ENCODE data around the gene CCDC87.

The CCDC87 gene

DNA sequence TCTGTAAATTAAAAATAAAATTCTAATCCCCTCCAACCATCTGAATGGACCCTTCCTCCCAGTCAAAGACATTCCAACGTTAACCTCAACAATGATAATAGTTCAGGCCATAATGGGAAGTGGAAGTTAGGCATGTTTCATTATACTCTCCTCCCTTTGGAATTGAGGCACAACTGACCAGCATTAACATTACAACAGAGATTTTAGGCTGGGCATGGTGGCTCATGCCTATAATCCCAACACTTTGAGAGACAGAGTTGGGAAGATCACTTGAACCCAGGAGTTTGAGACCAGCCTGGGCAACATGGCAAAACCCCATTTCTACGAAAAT, 22.0 kb downstream of the CCDC87 start:
- DNase-seq: no peak

DNA sequence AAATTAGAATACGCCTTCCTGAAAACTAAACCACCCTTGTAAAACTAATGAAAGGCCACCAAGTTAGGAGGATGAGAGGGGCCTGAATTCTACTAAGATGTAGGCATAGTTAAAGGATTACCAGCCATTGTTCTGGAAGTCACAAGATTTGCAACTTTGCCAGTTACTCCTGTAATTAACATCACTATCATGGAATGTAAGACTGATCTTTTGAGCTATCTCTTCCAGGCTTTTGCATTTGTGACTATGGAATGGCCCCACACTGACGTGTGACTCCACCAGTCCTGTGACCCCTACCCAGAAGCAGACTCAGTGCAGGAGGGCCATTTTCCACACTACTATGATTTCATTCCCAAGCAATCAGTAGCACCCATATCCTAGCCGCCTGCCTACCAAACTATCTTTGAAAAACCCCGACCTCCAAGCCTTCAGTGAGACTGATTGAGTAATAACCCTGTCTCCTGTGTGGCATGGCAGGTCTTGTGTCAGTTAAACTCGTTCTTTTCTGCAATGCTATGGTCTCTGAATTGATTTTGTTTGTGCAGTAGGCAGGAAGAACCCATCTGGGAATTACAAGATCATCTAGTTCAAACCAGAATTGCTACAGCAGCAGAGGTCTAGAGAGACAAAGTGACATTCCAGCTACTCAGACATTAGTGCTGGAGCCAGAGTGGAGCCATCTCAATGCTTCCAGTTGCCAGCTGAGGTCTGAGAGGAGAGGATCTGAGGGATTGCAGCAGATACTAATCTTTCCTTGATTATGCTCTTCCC, 22.6 kb downstream of the CCDC87 start:
- DNase-seq: no peak

DNA sequence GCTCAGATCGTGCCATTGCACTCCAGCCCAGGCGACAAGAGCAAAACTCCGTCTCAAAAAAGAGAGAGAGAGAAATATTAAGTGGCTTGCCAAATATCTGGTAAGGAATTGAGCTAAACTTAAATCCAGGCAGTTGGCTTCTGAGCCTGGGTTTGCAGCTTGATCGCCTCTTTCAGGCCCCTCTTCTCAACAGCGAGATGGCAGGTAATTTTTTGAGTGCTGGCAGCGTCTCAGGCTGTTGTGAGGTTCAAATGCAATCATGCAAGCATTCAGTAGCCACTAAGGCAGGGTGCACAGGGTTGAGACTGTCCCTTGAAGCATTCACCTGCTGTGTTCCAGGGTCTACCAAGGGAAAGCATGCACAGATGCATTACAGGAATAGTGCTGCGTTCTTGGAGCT, 23.8 kb downstream of the CCDC87 start:
- no peak for DNase-seq

DNA sequence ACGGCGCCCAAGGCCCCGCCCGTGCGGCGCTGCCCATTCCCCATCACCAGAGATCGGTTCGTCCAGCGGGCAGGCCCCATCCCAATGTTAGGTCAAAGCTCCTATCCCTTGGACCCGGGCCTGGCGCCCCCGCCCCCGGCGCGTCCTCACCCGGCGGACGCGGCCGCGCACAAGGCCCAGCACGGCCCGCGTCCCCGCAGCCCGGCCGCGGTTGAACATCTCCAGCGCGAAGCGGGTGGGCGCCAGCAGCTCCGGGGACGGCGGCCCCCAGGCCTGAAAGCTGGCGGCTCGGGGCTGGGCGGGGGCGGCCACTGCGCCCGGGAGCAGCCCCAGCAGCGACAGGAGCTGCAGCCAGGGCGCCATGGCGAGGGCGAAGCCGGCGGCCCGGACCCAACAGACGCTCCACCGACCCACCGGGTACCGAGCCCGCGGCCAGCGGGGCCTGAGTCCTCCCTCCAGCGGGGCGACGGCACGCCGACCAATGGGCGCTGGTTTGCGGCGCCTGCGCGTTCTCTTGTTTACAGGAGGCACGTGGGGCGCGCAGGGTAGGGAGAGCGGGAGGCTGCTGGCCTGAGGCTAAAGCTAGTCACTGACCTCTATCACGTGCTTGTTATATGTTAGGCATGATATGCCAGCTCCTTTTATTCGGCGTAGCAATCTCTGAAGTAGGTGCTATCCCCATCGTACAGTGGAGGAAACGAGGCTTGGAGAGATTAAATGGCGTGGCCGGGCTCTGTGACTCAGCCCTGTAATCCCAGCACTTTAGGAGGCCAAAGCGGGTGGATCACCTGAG, 24.5 kb downstream of the CCDC87 start, which contains the start of gene CTSF:
CTSF (minus strand) TSS at position 483 of the 793 bp plus-strand sequence; CDS start at position 363, 120 bp downstream.
- peak; percentile 34 for DNase-seq

DNA sequence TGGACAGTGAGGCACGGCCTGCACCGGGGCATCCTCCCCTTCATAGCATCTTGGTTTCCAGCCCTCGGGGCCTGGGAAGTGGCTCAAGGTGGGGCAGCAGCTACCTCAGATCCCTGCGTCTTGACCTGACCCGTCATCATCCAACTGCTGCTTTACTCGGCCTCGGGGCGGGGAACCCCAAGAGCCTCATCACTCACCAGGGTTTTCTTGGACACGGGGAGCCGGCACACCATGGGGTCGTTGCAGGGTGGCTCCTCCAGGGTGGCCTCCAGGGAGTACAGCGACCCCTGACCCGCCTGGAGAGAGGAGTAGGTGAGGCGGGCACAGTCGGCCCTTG, 25.1 kb downstream of the CCDC87 start:
- no peak for DNase-seq

DNA sequence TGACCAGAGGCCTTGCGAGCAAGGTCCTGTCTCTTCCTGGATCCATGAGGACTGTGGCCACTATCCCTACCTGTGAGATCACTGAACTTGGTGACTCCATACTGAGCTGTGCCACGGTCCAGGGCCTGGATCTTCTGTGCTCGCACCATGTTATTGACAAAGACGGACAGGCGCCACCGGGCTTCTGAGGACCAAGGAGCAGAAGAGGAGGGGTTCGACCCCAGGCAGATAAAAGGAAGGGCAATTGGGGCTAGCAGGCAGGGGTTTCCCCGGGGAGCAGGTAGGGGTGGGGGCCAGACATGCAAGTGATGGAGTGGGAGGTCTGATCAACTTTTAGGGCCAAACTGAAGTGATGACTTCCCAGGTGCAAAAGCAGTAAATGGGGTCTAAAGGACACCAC, 26.6 kb downstream of the CCDC87 start:
- no peak for DNase-seq

DNA sequence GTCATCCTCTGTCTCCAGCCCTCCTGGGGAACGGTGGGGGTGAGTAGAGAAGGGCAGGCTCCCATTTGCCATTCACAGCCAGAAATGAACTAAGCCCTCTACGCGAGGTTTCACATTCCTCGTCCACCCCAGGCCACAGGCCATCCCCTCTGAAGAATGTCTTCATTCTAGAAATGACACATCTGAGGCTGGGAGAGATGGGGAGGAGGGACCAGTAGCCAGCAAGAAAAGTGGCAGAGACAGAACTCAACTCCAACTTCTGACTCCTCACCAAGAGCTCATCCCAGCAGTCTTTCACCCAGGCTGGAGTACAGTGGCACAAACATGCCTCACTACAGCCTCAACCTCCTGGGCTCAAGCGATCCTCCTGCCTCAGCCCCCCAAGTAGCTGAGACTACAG, 27.9 kb downstream of the CCDC87 start:
- no peak for DNase-seq

DNA sequence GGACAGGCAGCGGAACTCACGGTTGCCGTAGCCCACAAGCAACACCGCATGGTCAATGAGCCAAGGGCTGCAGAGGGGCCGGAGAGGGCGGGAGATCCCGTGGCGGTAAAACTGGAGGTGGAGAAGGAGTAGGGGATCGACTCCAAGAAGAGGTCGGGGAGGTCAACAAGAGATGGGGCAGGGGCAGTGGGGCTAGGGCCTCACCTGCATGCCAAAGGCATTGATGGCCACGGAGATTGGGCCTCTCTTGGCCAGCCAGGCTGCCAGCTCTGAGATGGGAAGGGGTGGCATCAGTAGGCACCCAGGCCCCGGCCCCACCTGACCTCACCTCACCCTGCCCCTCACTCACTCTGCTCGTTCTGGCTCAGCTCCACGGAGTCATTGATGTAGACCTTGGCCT, 28.3 kb downstream of the CCDC87 start:
- no peak for DNase-seq

DNA sequence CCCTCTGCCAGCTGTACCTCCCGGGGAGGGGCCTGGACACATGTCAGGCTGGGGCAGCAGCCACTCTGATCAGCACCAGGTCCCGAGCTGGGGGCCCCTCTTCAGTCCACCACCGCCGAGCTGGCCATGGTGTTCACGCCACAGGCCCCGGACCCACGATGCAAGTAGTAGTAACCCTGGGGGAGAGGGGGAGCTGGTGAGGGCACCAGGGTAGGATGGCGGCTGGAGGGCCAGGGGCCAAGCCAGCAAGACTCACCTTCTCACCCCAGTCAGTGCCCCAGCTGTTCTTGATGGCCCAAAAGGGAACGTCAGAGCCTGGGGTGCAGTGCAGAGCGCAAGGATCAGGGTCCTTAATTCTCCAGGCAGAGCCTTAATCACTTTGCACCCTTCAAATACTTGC, 29.0 kb downstream of the CCDC87 start:
- no peak for DNase-seq

DNA sequence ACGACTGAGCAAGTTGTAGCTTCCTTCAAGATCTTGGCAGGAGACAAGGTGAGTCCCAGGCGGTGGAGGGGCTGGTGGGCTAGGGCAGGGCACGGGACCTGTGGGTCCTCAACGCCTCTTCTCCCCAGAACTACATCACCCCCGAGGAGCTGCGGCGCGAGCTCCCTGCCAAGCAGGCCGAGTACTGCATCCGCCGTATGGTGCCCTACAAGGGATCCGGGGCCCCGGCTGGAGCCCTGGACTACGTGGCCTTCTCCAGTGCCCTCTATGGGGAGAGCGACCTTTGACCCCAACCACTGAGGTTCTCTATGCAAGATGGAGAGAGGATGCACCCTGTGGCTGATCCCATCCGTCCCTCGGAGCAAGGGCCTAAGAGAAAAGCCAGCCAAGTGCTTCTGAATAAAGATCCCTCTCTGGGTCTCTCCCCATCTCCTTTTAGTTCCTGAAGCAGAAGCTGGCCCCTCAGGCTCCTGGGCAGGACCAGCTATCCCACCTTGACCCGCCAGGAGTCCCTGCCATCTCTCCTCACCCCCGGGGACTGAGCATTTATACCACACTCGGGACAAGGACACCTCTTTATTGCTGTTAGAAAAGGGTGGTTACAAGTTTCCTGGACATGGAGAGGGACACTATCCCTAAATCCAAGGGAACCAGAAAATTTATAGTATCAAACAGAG, 29.8 kb downstream of the CCDC87 start:
- no peak for DNase-seq

DNA sequence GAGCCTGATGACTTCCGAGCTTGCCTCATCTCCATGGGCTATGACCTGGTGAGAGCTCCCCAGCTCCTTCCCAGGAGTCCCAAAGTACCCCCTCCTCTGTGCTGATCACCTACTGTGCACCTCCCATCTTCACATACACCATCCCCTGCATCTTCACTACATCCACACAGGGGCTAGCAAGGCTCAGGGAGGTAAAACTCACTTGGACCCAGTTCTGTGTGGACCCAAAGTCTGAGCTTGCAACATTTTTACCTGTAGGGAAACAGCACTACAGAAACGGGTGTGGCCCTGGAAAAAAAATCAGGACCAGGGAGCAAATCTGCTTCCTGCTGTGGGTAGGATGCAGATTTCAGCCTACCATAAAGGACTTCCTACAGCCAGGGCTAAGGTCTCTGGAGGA, 30.6 kb downstream of the CCDC87 start:
- DNase-seq: no peak

DNA sequence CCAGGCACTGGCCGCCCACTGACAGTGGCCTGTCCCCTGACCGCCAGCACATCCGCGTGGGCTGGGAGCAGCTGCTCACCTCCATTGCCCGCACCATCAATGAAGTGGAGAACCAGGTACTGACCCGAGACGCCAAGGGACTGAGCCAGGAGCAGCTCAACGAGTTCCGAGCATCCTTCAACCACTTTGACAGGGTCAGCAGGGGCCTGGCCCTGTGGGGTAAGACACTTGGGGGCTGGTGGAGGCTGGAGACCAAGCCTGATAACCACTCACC, 31.0 kb downstream of the CCDC87 start:
- no peak for DNase-seq

DNA sequence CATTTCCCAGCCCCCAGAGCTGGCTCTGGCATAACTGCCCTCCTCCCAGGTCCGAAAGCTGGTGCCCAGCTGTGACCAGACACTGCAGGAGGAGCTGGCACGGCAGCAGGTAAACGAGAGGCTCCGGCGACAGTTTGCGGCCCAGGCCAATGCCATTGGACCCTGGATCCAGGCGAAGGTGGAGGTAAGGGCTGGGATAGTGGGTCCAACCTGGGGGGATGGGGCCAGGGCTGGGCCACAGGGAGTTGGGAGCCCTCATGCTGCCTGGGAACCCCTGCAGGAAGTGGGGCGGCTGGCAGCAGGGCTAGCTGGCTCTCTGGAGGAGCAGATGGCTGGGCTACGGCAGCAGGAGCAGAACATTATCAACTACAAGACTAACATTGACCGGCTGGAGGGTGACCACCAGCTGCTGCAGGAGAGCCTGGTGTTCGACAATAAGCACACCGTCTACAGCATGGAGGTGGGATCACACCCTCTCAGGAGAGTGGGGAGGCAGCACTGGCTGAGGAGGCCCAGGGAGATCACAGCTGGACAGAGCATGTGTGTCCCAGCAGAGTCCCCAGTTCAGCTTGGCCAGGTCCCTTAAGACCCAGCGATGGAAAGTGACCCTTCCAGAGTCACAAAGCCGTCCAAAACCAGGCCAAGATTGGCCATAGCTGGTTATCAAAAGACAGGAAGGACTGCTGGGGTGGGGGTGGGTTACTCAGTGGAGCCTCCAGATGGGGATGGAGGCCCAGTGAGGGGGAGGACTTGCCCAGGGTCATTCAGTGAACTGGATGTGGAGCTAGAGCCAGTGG, 31.5 kb downstream of the CCDC87 start:
- DNase-seq: no peak

DNA sequence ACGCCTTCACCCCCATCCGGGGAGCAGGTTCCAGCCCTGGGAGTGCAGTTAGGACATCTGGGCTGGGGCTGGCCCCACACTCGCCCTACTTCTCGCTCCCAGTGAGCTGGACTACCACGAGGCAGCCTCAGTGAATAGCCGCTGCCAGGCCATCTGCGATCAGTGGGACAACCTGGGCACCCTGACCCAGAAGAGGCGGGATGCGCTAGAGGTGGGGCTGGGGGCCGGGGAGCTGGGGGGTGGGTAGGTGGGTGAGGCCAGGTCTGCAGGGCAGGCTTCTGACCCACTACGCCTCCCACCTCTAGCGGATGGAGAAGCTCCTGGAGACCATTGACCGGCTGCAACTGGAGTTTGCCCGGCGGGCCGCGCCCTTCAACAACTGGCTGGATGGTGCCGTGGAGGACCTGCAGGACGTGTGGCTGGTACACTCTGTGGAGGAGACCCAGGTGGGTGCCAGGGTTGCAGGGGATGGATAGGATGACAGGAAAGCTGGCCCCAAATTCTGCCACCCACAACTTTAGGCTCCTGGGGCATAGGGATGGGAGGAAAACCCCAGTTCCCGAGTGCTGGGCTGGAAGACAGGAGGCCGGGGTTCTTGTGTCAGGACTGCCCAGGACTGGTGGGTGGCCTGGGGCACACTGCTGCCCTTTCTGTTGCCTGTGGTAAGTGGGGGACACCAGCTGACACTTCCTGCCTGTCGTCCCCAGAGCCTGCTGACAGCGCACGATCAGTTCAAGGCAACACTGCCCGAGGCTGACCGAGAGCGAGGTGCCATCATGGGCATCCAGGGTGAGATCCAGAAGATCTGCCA, 32.8 kb downstream of the CCDC87 start:
- no peak for DNase-seq

DNA sequence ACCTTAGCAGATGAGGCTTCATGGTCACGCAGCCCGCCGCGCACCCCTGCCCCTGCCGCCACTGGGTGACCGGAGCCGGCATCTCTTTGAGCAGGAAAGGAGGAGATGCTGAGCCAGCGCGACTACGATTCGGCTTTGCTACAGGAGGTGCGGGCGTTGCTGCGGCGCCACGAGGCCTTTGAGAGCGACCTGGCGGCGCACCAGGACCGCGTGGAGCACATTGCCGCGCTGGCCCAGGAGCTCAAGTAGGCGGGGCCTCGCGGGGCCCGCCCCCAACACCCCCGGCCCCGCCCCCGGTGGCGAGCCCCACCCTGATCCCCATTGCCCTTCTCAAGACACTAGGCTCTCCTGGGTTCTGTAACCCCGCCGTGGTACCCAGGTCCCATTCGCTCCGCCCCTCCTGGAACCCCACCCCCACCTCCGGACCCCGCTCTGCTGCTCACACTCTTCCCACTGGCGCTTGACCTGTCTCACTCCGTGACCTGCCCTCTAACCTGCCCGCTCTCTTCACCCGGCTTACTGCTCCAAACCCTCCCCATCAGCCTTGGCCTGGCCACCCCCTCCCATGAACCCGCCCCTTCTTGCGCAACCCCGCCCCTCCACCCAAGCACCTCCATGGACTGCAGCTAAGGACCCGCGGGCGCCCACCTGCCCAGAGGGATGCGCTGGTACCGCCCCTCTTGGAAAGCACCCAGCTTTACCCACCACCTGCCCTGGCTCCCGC, 33.6 kb downstream of the CCDC87 start:
- DNase-seq: no peak

DNA sequence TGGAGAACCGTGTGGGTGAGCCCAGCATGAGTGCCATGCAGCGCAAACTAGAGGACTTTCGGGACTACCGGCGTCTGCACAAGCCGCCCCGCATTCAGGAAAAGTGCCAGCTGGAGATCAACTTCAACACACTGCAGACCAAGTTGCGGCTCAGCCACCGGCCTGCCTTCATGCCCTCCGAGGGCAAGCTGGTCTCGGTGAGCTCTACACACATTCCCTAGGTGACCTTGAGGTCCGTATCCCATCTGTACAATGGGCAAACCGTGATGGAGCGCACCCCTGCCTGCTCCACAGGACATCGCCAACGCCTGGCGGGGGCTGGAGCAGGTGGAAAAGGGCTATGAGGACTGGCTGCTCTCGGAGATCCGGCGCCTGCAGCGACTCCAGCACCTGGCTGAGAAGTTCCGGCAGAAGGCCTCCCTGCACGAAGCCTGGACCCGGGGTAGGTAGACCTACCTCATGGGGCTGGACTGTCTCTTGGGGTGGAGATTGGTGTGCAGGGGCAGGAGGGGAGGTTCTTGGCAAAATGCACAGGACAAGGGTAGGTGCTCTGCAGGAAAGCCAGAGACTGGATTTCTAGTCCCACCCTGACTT, 35.0 kb downstream of the CCDC87 start:
- DNase-seq: no peak

DNA sequence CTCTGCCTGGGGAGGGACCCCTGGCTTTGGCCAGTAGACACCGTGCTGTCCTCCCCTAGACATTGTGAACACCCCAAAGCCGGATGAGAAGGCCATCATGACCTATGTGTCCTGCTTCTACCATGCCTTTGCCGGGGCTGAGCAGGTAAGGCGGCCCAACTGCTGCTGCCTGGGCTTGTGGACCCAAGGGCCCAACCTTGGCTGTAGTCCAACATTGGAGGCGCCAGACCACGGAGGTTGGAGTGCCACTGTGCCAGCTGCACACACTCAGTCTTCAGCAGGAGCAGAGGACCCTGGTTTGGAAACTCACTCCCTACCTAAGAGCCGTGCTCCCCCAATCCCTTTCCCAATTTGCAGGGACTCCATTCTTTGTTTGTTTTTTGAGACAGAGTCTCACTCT, 36.8 kb downstream of the CCDC87 start:
- DNase-seq: no peak

DNA sequence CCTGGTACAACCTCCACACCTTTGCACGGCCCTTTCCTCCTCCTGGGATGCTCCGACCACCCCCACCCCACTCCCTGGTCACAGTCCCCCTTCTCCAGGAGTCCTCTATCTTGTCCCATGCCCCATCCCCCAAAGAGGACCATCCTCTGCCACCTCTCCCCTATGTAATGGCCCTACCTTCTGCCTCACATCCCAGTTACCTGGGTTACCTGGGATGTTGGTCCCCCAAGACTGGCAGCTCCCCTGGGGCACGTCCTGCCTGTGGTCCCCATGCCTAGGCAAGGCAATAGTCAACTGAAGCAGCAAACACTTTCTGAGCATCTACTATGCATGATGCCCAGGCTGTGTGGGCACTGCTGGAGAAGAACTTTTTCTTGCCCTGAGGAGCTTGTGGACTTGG, 37.4 kb downstream of the CCDC87 start:
- DNase-seq: no peak

DNA sequence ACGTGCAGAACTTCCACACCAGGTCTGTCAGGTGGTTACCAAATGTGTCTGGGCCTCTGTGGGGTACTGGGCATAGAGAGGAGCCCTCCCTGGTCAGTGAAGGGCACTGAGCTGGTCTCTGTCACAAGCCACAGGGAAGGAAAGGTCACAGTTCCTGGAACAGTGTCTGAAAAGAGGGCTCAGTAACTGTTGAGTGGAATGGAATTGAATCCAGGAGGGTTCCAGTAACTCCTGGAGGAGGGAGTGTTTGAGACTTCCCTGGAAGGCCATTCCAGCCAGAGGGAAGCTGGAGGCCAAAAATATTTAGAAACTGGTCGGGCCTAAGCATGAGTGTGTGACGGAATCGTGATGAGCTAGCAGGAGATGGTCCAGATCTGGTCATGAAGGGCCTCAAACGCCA, 38.3 kb downstream of the CCDC87 start:
- no peak for DNase-seq

DNA sequence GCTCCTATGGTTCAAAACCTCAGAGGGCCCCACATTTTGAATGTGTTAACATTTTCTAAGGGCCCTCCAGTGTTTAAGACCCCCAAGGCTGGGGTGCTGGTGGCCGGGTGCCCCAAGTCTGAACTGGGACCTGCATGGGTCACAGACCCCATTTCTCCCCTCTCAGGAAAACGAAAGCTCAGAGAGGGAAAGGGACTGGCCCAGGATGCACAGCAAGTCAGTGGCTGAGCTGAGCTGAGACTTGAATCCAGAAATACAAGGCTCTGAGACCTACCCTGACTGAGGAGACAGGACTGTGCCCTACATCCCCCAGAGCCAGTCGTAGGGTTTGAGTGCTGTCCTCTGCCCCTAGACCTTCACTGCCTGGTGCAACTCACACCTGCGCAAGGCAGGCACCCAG, 42.0 kb downstream of the CCDC87 start:
- no peak for DNase-seq

DNA sequence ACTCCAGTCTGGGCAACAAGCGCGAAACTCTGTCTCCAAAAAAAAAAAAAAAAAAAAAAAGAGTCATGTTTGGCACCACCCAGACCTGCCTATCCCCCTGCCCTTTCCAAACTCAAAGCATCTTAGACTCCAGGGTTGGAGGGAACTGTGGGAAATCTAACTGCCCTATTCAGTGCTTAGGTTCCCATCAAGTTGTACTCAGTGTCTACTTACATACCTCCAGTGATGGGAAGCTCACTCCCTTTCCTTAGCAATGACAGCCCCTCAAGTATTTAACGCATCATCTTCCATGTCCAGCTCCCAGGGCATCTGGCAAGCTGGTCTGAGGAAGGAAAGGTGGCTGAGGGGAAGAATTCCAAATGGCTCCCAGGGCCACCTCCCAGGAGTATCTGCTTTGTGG, 43.2 kb downstream of the CCDC87 start:
- DNase-seq: no peak
